Urinary bladder (tissue), 4 donors: ENCODE data around the gene LILRB3. TPM values are rescaled to one million over a fixed set of nuclear protein-coding genes. Genes with fewer than 3 reads are reported as not detected.

Experiments used
- DNase-seq: peaks from one replicate; pipeline ENCODE4 v3.0.0-alpha.2; 2015; ENCODE audit errors: extremely low spot score
- H3K27ac ChIP-seq: one replicate; pipeline ENCODE4 v1.5.1; 2013; ENCODE audit warnings: low read depth, mild to moderate bottlenecking, moderate library complexity
- H3K36me3 ChIP-seq: one replicate; pipeline ENCODE4 v1.6.1; 2013; ENCODE audit warnings: mild to moderate bottlenecking, moderate library complexity; ENCODE audit not compliant: insufficient read depth
- H3K4me1 ChIP-seq: one replicate; pipeline ENCODE4 v1.6.1; 2013; ENCODE audit warnings: mild to moderate bottlenecking, moderate library complexity; ENCODE audit not compliant: insufficient read depth
- H3K4me3 ChIP-seq: one replicate; pipeline ENCODE4 v1.5.1; 2013; ENCODE audit warnings: low read depth, low read length
- WGBS: extraction: QIAGEN DNeasy Blood & Tissue Kit; methylation state at CpG from one replicate; pipeline ENCODE4 v1.1.7; 2013; 5-methylcytosine and 5-hydroxymethylcytosine counted together
- polyA plus RNA-seq: library from polyadenylated mRNA; stranded (reverse); fragments of 200-250 nt; gene quantifications from one replicate; pipeline ENCODE4 v1.2.3, GENCODE V29; 2013
- small RNA-seq: library from RNA; depleted of rRNA; stranded (forward); fragments of <200 nt; gene quantifications from one replicate; pipeline ENCODE3, GENCODE V24; 2014
- total RNA-seq: library from RNA; depleted of rRNA; stranded (reverse); fragments of >200 nt; gene quantifications from one replicate; pipeline ENCODE4 v1.2.3, GENCODE V29; 2014
- donor health status: healthy with polysubstance abuse.
- donor health status: healthy.

The LILRB3 gene
- total and polyA plus RNA-seq, 2 donors: 2.9 to 7.2 TPM

DNA sequence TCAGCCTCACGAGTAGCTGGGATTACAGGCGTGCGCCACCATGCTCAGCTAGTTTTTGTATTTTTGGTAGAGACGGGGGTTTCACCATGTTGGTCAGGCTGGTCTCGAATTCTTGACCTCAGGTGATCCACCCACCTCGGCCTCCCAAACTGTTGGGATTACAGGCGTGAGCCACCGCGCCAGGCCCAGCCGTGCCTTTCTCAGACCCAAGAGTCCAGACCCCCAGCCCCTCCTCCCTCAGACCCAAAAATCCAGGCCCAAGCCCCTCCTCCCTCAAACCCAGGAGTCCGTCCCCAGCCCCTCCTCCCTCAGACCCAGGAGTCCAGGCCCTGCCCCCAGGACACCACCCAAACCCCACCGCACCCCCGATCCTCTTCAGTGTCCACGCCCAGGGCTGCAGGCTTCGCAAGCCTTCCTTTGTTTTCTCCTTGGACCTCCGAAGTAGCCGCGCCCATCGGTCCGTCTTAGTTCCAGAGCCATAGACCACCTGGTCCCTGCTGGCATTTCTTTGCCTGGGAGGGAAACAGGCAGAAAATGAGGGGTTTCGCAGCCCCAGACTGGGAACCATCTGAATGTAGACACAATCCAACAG lies 53.6 kb downstream of the LILRB3 start:
- no peaks in the 10 kb centered on the region for H3K4me1 ChIP-seq
- no peak overlapping the region for H3K27ac ChIP-seq
- no peaks in the 10 kb centered on the region for H3K36me3 ChIP-seq
- no peak overlapping the region for H3K4me3 ChIP-seq
- 85% methylated on average over 21 of the region's 21 CpGs for WGBS
- DNase-seq: no peak

- Histone ChIP-seq H3K36me3 (no peaks in the 10 kb centered on the region), H3K4me1 (no peaks in the 10 kb centered on the region), H3K27ac (no peak overlapping the region), H3K4me3 (no peak overlapping the region)
- no peak for DNase-seq
- WGBS: 27% methylated on average over 25 of the region's 25 CpGs
Measured at GRCh38 chr19:54168174-54168917, 54.5 kb downstream of the LILRB3 start.

Small RNAs within 50 kb of the gene (small RNA-seq; reads per million reads assigned to genes)
- gene RNU6-1307P: not detected

Other genes starting within 250 kb of the LILRB3 start
- gene CACNG6, start 231.4 kb downstream of the LILRB3 start, total RNA-seq: 1.3 TPM
- gene CACNG6, start 231.4 kb downstream of the LILRB3 start, polyA plus RNA-seq: not detected
- gene VSTM1, start 159.1 kb downstream of the LILRB3 start, total RNA-seq: not detected
- not detected for gene VSTM1, start 159.1 kb downstream of the LILRB3 start, polyA plus RNA-seq
- gene TARM1, start 141.6 kb downstream of the LILRB3 start, total RNA-seq: not detected
- gene TARM1, start 141.6 kb downstream of the LILRB3 start, polyA plus RNA-seq: not detected
- gene OSCAR, start 122.2 kb downstream of the LILRB3 start, total RNA-seq: 0.21 TPM
- 2.3 TPM for gene OSCAR, start 122.2 kb downstream of the LILRB3 start, polyA plus RNA-seq
- gene NDUFA3, start 120.2 kb downstream of the LILRB3 start, total RNA-seq: 11.3 TPM
- 155 TPM for gene NDUFA3, start 120.2 kb downstream of the LILRB3 start, polyA plus RNA-seq
- gene TFPT, start 107.3 kb downstream of the LILRB3 start, total RNA-seq: 4.0 TPM
- gene TFPT, start 107.3 kb downstream of the LILRB3 start, polyA plus RNA-seq: 22.8 TPM
- gene PRPF31, start 107.3 kb downstream of the LILRB3 start, total RNA-seq: 22.5 TPM
- gene PRPF31, start 107.3 kb downstream of the LILRB3 start, polyA plus RNA-seq: 67.7 TPM
- 11.6 TPM for gene CNOT3, start 85.2 kb downstream of the LILRB3 start, total RNA-seq
- gene CNOT3, start 85.2 kb downstream of the LILRB3 start, polyA plus RNA-seq: 35.8 TPM
- gene LENG1, start 63.3 kb downstream of the LILRB3 start, total RNA-seq: 3.8 TPM
- gene LENG1, start 63.3 kb downstream of the LILRB3 start, polyA plus RNA-seq: 14.0 TPM
- gene TMC4, start 49.8 kb downstream of the LILRB3 start, total RNA-seq: 15.4 TPM
- gene TMC4, start 49.8 kb downstream of the LILRB3 start, polyA plus RNA-seq: 16.0 TPM
- 22.9 TPM for gene MBOAT7, start 33.4 kb downstream of the LILRB3 start, total RNA-seq
- gene MBOAT7, start 33.4 kb downstream of the LILRB3 start, polyA plus RNA-seq: 69.7 TPM
- 31.1 TPM for gene TSEN34, start 31.7 kb downstream of the LILRB3 start, total RNA-seq
- 81.4 TPM for gene TSEN34, start 31.7 kb downstream of the LILRB3 start, polyA plus RNA-seq
- gene RPS9, start 22.1 kb downstream of the LILRB3 start, total RNA-seq: 2,561 TPM
- gene RPS9, start 22.1 kb downstream of the LILRB3 start, polyA plus RNA-seq: 3,100 TPM
- 0.95 TPM for gene LILRA6, start 19.8 kb upstream of the LILRB3 start, total RNA-seq
- 3.4 TPM for gene LILRA6, start 19.8 kb upstream of the LILRB3 start, polyA plus RNA-seq
- 4.2 TPM for gene LILRB5, start 34.3 kb upstream of the LILRB3 start, total RNA-seq
- 5.6 TPM for gene LILRB5, start 34.3 kb upstream of the LILRB3 start, polyA plus RNA-seq
- gene LILRB2, start 58.1 kb upstream of the LILRB3 start, total RNA-seq: 1.3 TPM
- gene LILRB2, start 58.1 kb upstream of the LILRB3 start, polyA plus RNA-seq: 6.2 TPM
- 1.3 TPM for gene LILRA5, start 90.2 kb upstream of the LILRB3 start, total RNA-seq
- 7.3 TPM for gene LILRA5, start 90.2 kb upstream of the LILRB3 start, polyA plus RNA-seq
- not detected for gene LILRA4, start 116.2 kb upstream of the LILRB3 start, total RNA-seq
- not detected for gene LILRA4, start 116.2 kb upstream of the LILRB3 start, polyA plus RNA-seq
- gene LAIR1, start 141.9 kb upstream of the LILRB3 start, total RNA-seq: 11.8 TPM
- 21.3 TPM for gene LAIR1, start 141.9 kb upstream of the LILRB3 start, polyA plus RNA-seq
- 3.6 TPM for gene TTYH1, start 192.5 kb upstream of the LILRB3 start, total RNA-seq
- 3.7 TPM for gene TTYH1, start 192.5 kb upstream of the LILRB3 start, polyA plus RNA-seq
- 49.7 TPM for gene LENG8, start 226.2 kb upstream of the LILRB3 start, total RNA-seq
- gene LENG8, start 226.2 kb upstream of the LILRB3 start, polyA plus RNA-seq: 121 TPM
- gene LENG9, start 240.8 kb upstream of the LILRB3 start, total RNA-seq: 3.3 TPM
- 6.2 TPM for gene LENG9, start 240.8 kb upstream of the LILRB3 start, polyA plus RNA-seq